Bronchial epithelial cell (primary cell): ENCODE measurements around the gene CARS1. TPM values are rescaled to one million over a fixed set of nuclear protein-coding genes. Genes with fewer than 3 reads are reported as not detected.

ENCODE experiments used
- DNase-seq: peaks from one replicate; pipeline ENCODE4 v3.0.0-alpha.2; 2010; ENCODE audit warnings: low read depth
- FAIRE-seq: peaks from 2 replicates; lab custom pipeline; 2011; peaks lifted over from hg19 to GRCh38; lab: Jason Lieb, UNC
- H3K27me3 ChIP-seq: 2 replicates; pipeline ENCODE4 v1.5.1; 2011; ENCODE audit warnings: low read length; ENCODE audit not compliant: control insufficient read depth, insufficient read depth
- H3K36me3 ChIP-seq: 2 replicates; pipeline ENCODE4 v1.5.1; 2011; ENCODE audit warnings: low read length; ENCODE audit not compliant: control insufficient read depth, insufficient read depth
- H3K4me3 ChIP-seq: 2 replicates; pipeline ENCODE4 v1.5.1; 2011; ENCODE audit warnings: mild to moderate bottlenecking, low read depth, low read length, control low read depth
- CTCF ChIP-seq: IDR thresholded peaks from 2 replicates; pipeline ENCODE4 v1.5.1; 2011; ENCODE audit warnings: mild to moderate bottlenecking, moderate library complexity, low read length, control low read depth, inconsistent platforms; ENCODE audit not compliant: insufficient read depth, severe bottlenecking
- total RNA-seq: library from RNA; depleted of rRNA; stranded (reverse); fragments of >200 nt; gene quantifications from 2 replicates; pipeline ENCODE4 v1.2.1, GENCODE V29; 2014

CARS1 gene
- total RNA-seq, 1 donor from 2014 or later: 113 TPM

- no peak overlapping the region for H3K4me3 ChIP-seq
- DNase-seq (no peak), FAIRE-seq (no peak)
- peaks cover 61% of the 10 kb centered on the region for H3K36me3 ChIP-seq
- TF ChIP-seq CTCF: no peak
- H3K27me3 ChIP-seq: no peaks in the 10 kb centered on the region
These were observed 42.3 kb downstream of the CARS1 start for GRCh38 chr11:3014943-3015342.

- FAIRE-seq: no peak
- peak; percentile 51 for DNase-seq
- Histone ChIP-seq H3K27me3 (no peaks in the 10 kb centered on the region), H3K4me3 (no peak overlapping the region), H3K36me3 (peaks cover 65% of the 10 kb centered on the region)
- no peak for TF ChIP-seq CTCF
These were observed 42.9 kb downstream of the CARS1 start for GRCh38 chr11:3014057-3014938.

GRCh38 chr11:3011891-3012885 is 45.0 kb downstream of the CARS1 start:
- peak; percentile 68 for FAIRE-seq
- H3K36me3 ChIP-seq: peaks cover 57% of the 10 kb centered on the region
- no peak for TF ChIP-seq CTCF
- H3K4me3 ChIP-seq: no peak overlapping the region
- H3K27me3 ChIP-seq: no peaks in the 10 kb centered on the region
- DNase-seq: no peak

GRCh38 chr11:3010521-3011275 is 46.5 kb downstream of the CARS1 start:
- H3K27me3 ChIP-seq: no peaks in the 10 kb centered on the region
- DNase-seq (no peak), FAIRE-seq (no peak)
- TF ChIP-seq CTCF: no peak
- peaks cover 48% of the 10 kb centered on the region for H3K36me3 ChIP-seq
- H3K4me3 ChIP-seq: no peak overlapping the region

GRCh38 chr11:3010004-3010403 is 47.2 kb downstream of the CARS1 start:
- TF ChIP-seq CTCF: no peak
- no peaks in the 10 kb centered on the region for H3K27me3 ChIP-seq
- H3K4me3 ChIP-seq: no peak overlapping the region
- FAIRE-seq (peak; percentile 62), DNase-seq (no peak)
- H3K36me3 ChIP-seq: peaks cover 42% of the 10 kb centered on the region
